ENCODE data around the gene HERC4.

- TF ChIP-seq POLR2A (IDR thresholded peaks at IDR 0.05; ENCODE audit: low read depth, low read length) (no peak; the same call in 1 of the 2 replicates), POLR2AphosphoS5 (IDR thresholded peaks at IDR 0.05; ENCODE audit: low read depth, low read length) (no peak), TAF1 (IDR thresholded peaks at IDR 0.05; ENCODE audit: borderline replicate concordance, low read depth, low read length) (no peak)
Measured at GRCh38 chr10:68067029-68067428, 8.1 kb downstream of the HERC4 start.

Data from GM12892 (cell line).